Osteoblast (primary cell): ENCODE results near the gene HP. TPM values are rescaled to one million over a fixed set of nuclear protein-coding genes. Genes with fewer than 3 reads are reported as not detected.

Source experiments
- DNase-seq: peaks from one replicate; pipeline ENCODE4 v3.0.0; 2011; ENCODE audit warnings: low spot score, mixed read lengths; ENCODE audit not compliant: insufficient read length; ENCODE audit errors: missing footprints
- H2AFZ ChIP-seq: 2 replicates; pipeline ENCODE4 v1.6.0; 2011; ENCODE audit warnings: mild to moderate bottlenecking, low read length
- H3K27ac ChIP-seq: 2 replicates; pipeline ENCODE4 v1.5.1; 2011; ENCODE audit warnings: mild to moderate bottlenecking, low read depth, low read length, moderate library complexity
- H3K27me3 ChIP-seq: 2 replicates; pipeline ENCODE4 v1.6.0; 2012; ENCODE audit warnings: mild to moderate bottlenecking, control low read depth, inconsistent platforms, low read length, moderate library complexity; ENCODE audit not compliant: insufficient read depth
- H3K36me3 ChIP-seq: 2 replicates; pipeline ENCODE4 v1.5.1; 2011; ENCODE audit warnings: mild to moderate bottlenecking, low read length, control low read depth, moderate library complexity; ENCODE audit not compliant: insufficient read depth
- H3K4me1 ChIP-seq: 2 replicates; pipeline ENCODE4 v1.5.1; 2011; ENCODE audit warnings: mild to moderate bottlenecking, low read length, control low read depth, moderate library complexity; ENCODE audit not compliant: insufficient read depth
- H3K4me2 ChIP-seq: 2 replicates; pipeline ENCODE4 v1.6.0; 2011; ENCODE audit warnings: mild to moderate bottlenecking, low read length; ENCODE audit not compliant: insufficient read depth
- H3K4me3 ChIP-seq: fragments of 200-600 bp; sonication (generic); 3 replicates; pipeline ENCODE4 v1.5.1; 2012; ENCODE audit warnings: mild to moderate bottlenecking, low read length, inconsistent platforms; ENCODE audit not compliant: insufficient read depth
- H3K79me2 ChIP-seq: 2 replicates; pipeline ENCODE4 v1.6.0; 2012; ENCODE audit warnings: mild to moderate bottlenecking, low read length, control low read depth, inconsistent platforms; ENCODE audit not compliant: insufficient read depth
- H3K9me3 ChIP-seq: 2 replicates; pipeline ENCODE4 v1.5.1; 2011; ENCODE audit warnings: low read depth, low read length, control low read depth
- H4K20me1 ChIP-seq: 2 replicates; pipeline ENCODE4 v1.6.0; 2012; ENCODE audit warnings: mild to moderate bottlenecking, low read length, control low read depth; ENCODE audit not compliant: insufficient read depth
- total RNA-seq: library from RNA; depleted of rRNA; stranded (reverse); fragments of >200 nt; gene quantifications from 2 replicates; pipeline ENCODE4 v1.2.3, GENCODE V29; 2012
- TF ChIP-seq, protein P1 (sequence below): IDR thresholded peaks from 2 replicates; pipeline ENCODE4 v1.5.1; 2011; ENCODE audit warnings: mild to moderate bottlenecking, low read depth, low read length, moderate library complexity; ENCODE audit errors: extremely low read depth

The HP gene
- total RNA-seq, 1 donor = not detected

- Histone ChIP-seq H3K79me2 (peaks cover 77% of the 10 kb centered on the region), H4K20me1 (peaks cover 14% of the 10 kb centered on the region), H3K4me1 (peaks cover 16% of the 10 kb centered on the region), H2AFZ (peak overlapping the region; percentile 92), H3K4me3 (peak overlapping the region; percentile 88), H3K36me3 (peaks cover 42% of the 10 kb centered on the region), H3K27me3 (no peaks in the 10 kb centered on the region), H3K27ac (peak overlapping the region; percentile 72), H3K9me3 (no peaks in the 10 kb centered on the region), H3K4me2 (peak overlapping the region; percentile 67)
- peak; percentile 92 for DNase-seq
- TF ChIP-seq, protein P1, sequence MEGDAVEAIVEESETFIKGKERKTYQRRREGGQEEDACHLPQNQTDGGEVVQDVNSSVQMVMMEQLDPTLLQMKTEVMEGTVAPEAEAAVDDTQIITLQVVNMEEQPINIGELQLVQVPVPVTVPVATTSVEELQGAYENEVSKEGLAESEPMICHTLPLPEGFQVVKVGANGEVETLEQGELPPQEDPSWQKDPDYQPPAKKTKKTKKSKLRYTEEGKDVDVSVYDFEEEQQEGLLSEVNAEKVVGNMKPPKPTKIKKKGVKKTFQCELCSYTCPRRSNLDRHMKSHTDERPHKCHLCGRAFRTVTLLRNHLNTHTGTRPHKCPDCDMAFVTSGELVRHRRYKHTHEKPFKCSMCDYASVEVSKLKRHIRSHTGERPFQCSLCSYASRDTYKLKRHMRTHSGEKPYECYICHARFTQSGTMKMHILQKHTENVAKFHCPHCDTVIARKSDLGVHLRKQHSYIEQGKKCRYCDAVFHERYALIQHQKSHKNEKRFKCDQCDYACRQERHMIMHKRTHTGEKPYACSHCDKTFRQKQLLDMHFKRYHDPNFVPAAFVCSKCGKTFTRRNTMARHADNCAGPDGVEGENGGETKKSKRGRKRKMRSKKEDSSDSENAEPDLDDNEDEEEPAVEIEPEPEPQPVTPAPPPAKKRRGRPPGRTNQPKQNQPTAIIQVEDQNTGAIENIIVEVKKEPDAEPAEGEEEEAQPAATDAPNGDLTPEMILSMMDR = no peak
These were observed 38.6 kb downstream of the HP start for GRCh38 chr16:72092832-72093447.

DNA sequence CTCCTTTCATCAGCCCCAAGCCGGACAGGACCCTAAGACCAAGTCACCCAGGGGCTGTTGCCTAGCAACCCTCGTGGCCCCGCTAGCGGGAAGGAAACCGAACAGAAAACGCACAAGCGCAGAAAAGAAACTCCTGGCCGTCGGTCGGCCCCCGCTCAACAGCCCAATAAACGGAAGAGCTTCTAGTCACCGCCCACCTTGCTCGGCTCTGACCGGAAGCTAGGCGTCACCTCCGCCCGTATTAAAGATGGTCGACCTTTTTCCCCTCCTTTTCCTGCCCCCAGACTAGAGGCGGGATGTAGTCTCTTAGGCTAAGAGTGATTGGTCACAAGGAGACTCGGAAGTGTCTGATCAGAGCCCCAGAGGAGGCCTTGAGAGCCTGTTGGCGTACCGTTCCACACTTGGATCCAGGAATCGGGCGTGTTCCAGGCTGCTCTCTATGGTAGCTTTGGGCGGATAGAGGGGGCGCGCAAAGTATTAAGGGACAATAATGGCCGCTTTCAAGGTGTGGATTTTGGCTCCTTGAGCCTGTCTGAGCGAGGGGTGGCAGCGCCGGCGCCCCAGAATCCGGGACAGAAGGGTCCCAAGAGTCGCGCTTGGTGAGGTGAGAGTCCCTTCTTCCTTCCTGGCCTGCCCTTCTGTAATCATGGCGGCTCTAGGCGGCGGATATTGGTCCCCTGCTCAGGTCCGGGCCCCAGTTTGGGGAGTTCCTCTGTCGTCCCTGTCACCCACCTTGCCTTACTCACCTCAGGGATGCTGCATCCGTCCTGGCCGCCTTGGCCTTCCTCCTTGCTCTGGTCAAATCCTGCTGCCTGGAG lies 39.4 kb downstream of the HP start, which contains the start of the genes DHX38 and TXNL4B:
TSS of gene DHX38 (plus strand) at position 400 of the 818 bp plus-strand sequence. CDS start 2,311 bp downstream, outside the sequence.
TSS of gene TXNL4B (minus strand) at position 173 of the 818 bp plus-strand sequence. CDS start 2,871 bp downstream, outside the sequence.
- Histone ChIP-seq H4K20me1 (peaks cover 17% of the 10 kb centered on the region), H3K27me3 (no peaks in the 10 kb centered on the region), H3K4me3 (peak within 1 kb of the TSS; percentile 88), H3K27ac (peak within 1 kb of the TSS; percentile 72), H3K79me2 (peaks cover 80% of the 10 kb centered on the region), H3K4me2 (peak within 1 kb of the TSS; percentile 85), H3K36me3 (peaks cover 39% of the 10 kb centered on the region), H3K9me3 (no peaks in the 10 kb centered on the region), H3K4me1 (peaks cover 16% of the 10 kb centered on the region), H2AFZ (peak within 1 kb of the TSS; percentile 93)
- TF ChIP-seq, protein P1 = no peak
- peak; percentile 98 for DNase-seq

DNA sequence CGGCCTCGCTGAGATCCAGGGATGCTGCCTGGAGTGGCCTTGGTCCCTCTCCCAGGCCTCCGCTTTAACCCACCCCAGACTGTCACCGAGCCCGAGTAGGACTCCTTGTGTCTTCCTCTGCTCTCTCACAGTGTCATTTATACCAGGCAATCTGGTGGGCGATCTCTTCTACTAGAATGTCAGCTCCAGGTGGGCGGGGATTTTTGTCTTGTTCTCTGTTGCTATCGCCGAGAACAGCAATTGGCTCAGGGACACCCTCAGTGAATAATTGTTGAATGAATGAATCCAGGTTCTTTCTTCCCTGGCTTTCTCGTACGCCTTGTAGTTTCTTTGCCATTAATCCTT lies 39.9 kb downstream of the HP start:
- Histone ChIP-seq H3K36me3 (peaks cover 38% of the 10 kb centered on the region), H3K27me3 (no peaks in the 10 kb centered on the region), H3K27ac (peak overlapping the region; percentile 72), H3K4me2 (peak overlapping the region; percentile 85), H3K4me3 (peak overlapping the region; percentile 88), H3K9me3 (no peaks in the 10 kb centered on the region), H3K4me1 (peaks cover 16% of the 10 kb centered on the region), H4K20me1 (peaks cover 22% of the 10 kb centered on the region), H2AFZ (peak overlapping the region; percentile 93), H3K79me2 (peaks cover 82% of the 10 kb centered on the region)
- DNase-seq = peak; percentile 88
- TF ChIP-seq, protein P1 = no peak

DNA sequence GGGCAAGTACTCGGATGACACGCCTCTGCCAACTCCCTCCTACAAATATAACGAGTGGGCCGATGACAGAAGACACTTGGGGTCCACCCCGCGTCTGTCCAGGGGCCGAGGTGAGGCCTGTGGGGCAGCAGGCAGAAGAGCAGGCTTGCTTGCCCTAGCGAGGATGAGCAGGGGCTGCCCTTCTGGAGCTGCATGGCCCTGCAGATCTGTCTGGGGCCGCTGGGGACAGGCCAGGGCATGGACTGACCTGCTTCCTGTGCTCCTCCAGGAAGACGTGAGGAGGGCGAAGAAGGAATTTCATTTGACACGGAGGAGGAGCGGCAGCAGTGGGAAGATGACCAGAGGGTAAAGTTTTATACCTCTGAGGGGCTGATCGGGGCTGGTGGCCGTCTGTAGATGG lies 44.6 kb downstream of the HP start:
- no peak overlapping the region for H2AFZ ChIP-seq
- no peak overlapping the region for H3K4me2 ChIP-seq
- TF ChIP-seq, protein P1 = no peak
- H3K27me3 ChIP-seq = no peaks in the 10 kb centered on the region
- no peak overlapping the region for H3K27ac ChIP-seq
- no peaks in the 10 kb centered on the region for H3K9me3 ChIP-seq
- H3K4me3 ChIP-seq = no peak overlapping the region
- no peak for DNase-seq
- H3K36me3 ChIP-seq = peaks cover 71% of the 10 kb centered on the region
- H3K79me2 ChIP-seq = peaks cover 42% of the 10 kb centered on the region
- H4K20me1 ChIP-seq = peaks cover 22% of the 10 kb centered on the region
- peaks cover 12% of the 10 kb centered on the region for H3K4me1 ChIP-seq
